ENCODE results near the gene B4GALT4. TPM values are rescaled to one million over a fixed set of nuclear protein-coding genes. Genes with fewer than 3 reads are reported as not detected.

B4GALT4 gene
- total RNA-seq, 2 donors from 2014 or later, result 17.1 to 19.6 TPM

- DNase-seq (ENCODE audit: low spot score) (no peak), ATAC-seq (ENCODE audit: insufficient number of reproducible peaks, low FRiP score, low read depth) (no peak)
- Histone ChIP-seq H3K27ac (no peak overlapping the region), H3K36me3 (peaks cover 34% of the 10 kb centered on the region), H3K27me3 (replicated peaks; ENCODE audit: insufficient read depth) (no peaks in the 10 kb centered on the region), H3K4me1 (ENCODE audit: control insufficient read depth in 1 of 2, low read depth in 2 of 2) (no peaks in the 10 kb centered on the region), H3K9me3 (no peaks in the 10 kb centered on the region), H3K4me3 (no peak overlapping the region)
- TF ChIP-seq, protein P1, sequence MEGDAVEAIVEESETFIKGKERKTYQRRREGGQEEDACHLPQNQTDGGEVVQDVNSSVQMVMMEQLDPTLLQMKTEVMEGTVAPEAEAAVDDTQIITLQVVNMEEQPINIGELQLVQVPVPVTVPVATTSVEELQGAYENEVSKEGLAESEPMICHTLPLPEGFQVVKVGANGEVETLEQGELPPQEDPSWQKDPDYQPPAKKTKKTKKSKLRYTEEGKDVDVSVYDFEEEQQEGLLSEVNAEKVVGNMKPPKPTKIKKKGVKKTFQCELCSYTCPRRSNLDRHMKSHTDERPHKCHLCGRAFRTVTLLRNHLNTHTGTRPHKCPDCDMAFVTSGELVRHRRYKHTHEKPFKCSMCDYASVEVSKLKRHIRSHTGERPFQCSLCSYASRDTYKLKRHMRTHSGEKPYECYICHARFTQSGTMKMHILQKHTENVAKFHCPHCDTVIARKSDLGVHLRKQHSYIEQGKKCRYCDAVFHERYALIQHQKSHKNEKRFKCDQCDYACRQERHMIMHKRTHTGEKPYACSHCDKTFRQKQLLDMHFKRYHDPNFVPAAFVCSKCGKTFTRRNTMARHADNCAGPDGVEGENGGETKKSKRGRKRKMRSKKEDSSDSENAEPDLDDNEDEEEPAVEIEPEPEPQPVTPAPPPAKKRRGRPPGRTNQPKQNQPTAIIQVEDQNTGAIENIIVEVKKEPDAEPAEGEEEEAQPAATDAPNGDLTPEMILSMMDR (IDR thresholded peaks at IDR 0.05), result no peak
These were observed 29.5 kb downstream of the B4GALT4 start for GRCh38 chr3:119211193-119211592.

DNA sequence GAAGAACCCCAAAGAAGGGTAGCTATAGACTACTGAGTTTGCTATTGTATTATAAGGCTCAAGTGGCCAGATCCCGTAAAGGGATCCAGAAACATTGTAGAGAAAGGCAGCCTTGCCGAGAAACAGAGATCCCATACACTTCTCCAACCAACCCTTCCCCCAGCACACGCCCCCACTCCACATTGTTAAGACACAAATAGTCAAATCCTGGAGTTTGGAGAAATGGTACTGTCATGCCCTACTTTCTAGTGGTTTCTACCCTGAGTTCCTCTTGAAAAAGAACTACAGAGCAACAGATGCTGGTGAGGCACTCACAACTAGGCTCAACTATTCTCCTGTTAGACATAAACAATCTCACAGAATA lies 33.2 kb downstream of the B4GALT4 start:
- Histone ChIP-seq H3K27ac (no peak overlapping the region), H3K36me3 (peaks cover 9% of the 10 kb centered on the region), H3K4me3 (no peak overlapping the region), H3K9me3 (no peaks in the 10 kb centered on the region), H3K27me3 (replicated peaks; ENCODE audit: insufficient read depth) (no peaks in the 10 kb centered on the region), H3K4me1 (ENCODE audit: control insufficient read depth in 1 of 2, low read depth in 2 of 2) (no peaks in the 10 kb centered on the region)
- DNase-seq (ENCODE audit: low spot score), result no peak
- ATAC-seq (ENCODE audit: insufficient number of reproducible peaks, low FRiP score, low read depth), result no peak
- TF ChIP-seq, protein P1 (IDR thresholded peaks at IDR 0.05), result no peak

DNA sequence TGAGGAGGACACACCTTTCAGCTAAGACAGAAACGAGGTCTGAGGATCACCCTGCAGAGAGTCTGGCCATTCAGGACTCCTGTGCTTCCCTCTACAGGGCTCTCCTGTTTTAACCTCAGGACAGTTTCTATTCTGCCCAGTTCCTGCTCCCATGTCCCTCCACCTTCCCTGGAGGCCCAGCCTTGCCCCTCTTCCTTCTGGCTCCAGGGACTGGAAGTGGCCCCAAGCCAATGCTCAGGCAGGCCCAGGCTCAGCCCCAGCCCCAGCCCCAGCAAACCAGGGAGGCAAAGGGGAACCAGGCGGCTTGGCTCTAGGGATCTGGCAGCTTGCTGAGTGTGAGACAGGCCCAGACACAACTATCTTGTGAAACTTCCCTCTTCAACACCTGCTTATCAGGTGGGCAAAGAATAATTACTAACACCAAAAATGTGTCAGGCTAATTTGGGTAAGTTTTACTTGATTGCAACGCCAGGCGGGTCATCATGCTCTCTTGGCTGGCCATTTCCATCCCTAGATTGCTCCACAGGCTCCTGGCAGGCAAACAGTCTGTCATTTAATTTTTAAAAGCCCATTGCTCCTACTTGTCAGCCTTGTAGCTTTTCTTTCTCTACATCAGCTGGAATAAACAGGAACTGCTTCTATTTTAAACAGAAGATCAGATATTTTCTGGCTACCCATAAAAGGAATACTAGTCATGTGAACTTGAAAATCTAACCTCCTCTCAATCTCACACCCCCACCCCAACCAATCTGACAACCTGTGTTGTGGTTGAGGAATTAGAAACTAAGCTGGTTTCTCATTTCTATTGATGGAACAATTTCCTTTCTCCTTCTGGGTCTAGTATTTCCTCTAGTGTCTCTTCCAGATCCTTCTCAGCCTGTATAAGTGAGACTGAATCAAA lies 33.8 kb downstream of the B4GALT4 start:
- TF ChIP-seq, protein P1 (IDR thresholded peaks at IDR 0.05), result no peak
- no peak for ATAC-seq (ENCODE audit: insufficient number of reproducible peaks, low FRiP score, low read depth)

GRCh38 chr3:119205685-119206084 lies 35.0 kb downstream of the B4GALT4 start:
- TF ChIP-seq, protein P1 (IDR thresholded peaks at IDR 0.05), result no peak
- H3K27me3 ChIP-seq (replicated peaks; ENCODE audit: insufficient read depth), result no peaks in the 10 kb centered on the region
- DNase-seq (ENCODE audit: low spot score), result no peak
- no peaks in the 10 kb centered on the region for H3K36me3 ChIP-seq
- no peaks in the 10 kb centered on the region for H3K9me3 ChIP-seq
- H3K4me3 ChIP-seq, result no peak overlapping the region
- no peaks in the 10 kb centered on the region for H3K4me1 ChIP-seq (ENCODE audit: control insufficient read depth in 1 of 2, low read depth in 2 of 2)
- ATAC-seq (ENCODE audit: insufficient number of reproducible peaks, low FRiP score, low read depth), result no peak
- no peak overlapping the region for H3K27ac ChIP-seq

More for the DNA sequence above, 33.8 kb downstream of the B4GALT4 start:
- no peaks in the 10 kb centered on the region for H3K27me3 ChIP-seq (replicated peaks; ENCODE audit: insufficient read depth)
- H3K36me3 ChIP-seq, result peaks cover 2% of the 10 kb centered on the region
- DNase-seq (ENCODE audit: low spot score), result no peak
- H3K4me3 ChIP-seq, result no peak overlapping the region
- H3K9me3 ChIP-seq, result no peaks in the 10 kb centered on the region
- no peak overlapping the region for H3K27ac ChIP-seq
- H3K4me1 ChIP-seq (ENCODE audit: control insufficient read depth in 1 of 2, low read depth in 2 of 2), result no peaks in the 10 kb centered on the region

DNA sequence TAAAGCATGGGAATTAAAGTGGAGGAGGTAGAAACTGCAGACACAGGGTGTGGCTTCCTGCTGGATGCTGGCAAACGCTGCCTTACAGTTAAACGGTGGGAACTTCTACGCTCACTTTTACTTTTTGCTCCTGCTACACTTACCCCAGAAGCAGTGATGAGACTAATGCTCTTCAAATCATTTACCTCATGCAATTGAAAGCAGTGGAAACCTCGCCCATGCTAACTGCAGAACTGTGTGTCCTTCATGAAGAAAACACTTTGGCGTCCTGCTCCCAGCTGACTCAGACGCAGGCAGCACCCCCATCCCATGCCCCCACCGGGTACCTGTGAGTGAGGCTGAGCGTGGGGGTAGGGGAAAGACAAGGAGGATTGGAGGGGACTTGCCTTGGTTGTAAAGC lies 35.5 kb downstream of the B4GALT4 start:
- no peaks in the 10 kb centered on the region for H3K9me3 ChIP-seq
- H3K27me3 ChIP-seq (replicated peaks; ENCODE audit: insufficient read depth), result no peaks in the 10 kb centered on the region
- no peaks in the 10 kb centered on the region for H3K36me3 ChIP-seq
- H3K4me1 ChIP-seq (ENCODE audit: control insufficient read depth in 1 of 2, low read depth in 2 of 2), result no peaks in the 10 kb centered on the region
- ATAC-seq (ENCODE audit: insufficient number of reproducible peaks, low FRiP score, low read depth) (no peak), DNase-seq (ENCODE audit: low spot score) (no peak)
- TF ChIP-seq, protein P1 (IDR thresholded peaks at IDR 0.05), result no peak
- H3K4me3 ChIP-seq, result no peak overlapping the region
- no peak overlapping the region for H3K27ac ChIP-seq
